HG03520 (cell line): ENCODE data around the gene CDK3.

Experiments used
- ATAC-seq: cut with Tn5 transposase; IDR thresholded peaks from one replicate; pipeline ENCODE4 v1.9.1; 2021; ENCODE audit warnings: mild to moderate bottlenecking, moderate library complexity; ENCODE audit not compliant: unreplicated experiment

CDK3 gene

GRCh38 chr17:76013377-76013932, 12.8 kb downstream of the CDK3 start:
- no peak for ATAC-seq

DNA sequence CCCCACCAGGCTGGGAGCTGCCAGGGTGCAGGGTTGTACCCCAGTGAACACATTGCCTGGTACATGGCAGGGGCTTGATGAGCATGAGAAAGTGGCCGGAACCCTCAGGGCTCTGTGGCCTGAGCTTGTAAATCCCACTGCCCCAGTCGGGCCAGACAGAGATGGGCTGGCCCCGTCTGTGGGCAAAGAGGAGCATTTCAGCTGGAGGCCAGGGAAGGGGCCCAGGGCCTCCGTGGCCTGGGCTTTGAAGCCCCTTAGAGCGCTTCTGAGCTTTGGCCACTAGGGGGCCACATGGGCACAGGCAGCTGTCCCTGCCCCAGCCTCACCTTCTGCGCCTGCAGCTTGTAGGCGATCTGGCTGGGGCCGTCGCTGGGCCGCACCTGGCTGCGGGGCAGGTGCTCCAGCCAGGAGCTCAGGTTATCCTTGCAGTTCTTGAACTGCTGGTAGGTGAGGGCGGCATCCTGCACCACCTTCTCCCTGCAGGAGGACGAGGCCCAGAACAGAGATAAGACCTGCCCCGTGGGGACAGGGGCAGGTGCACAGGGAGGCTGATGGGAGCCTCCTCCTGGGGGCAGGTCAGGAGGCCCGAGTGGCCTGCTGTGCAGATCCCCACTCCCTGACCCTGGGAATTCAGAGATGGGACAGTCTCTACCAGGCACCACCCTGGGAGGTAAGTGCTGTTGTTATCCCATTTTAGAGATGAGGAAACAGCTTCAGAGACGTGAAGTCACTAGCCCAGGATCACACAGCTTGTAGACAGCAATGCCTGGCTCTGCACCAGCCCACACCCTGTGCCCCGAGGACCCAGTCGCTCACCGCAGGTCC, 13.7 kb downstream of the CDK3 start:
- ATAC-seq: peak; percentile 55

DNA sequence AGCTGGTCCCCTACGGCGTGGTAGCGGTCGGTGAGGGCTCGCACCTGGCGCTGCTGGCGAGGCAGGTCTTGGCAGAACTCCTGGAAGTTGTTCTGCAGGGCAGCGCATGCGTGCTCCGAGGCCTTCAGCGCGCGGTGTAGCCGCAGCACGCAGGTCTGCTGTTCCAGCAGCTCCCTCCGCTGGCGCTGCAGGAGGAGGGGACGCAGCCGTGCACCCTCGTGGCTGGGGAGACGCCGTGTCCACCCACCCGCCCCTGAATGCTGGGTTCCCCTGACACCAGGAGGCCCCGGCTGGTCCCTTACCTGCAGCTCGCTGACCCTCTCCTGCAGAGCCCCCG, 14.2 kb downstream of the CDK3 start:
- no peak for ATAC-seq

- no peak for ATAC-seq
Observed at GRCh38 chr17:76017481-76018339, 17.1 kb downstream of the CDK3 start.

GRCh38 chr17:76018340-76018680, 17.7 kb downstream of the CDK3 start:
- no peak for ATAC-seq

GRCh38 chr17:76018801-76019200, 18.1 kb downstream of the CDK3 start:
- no peak for ATAC-seq

DNA sequence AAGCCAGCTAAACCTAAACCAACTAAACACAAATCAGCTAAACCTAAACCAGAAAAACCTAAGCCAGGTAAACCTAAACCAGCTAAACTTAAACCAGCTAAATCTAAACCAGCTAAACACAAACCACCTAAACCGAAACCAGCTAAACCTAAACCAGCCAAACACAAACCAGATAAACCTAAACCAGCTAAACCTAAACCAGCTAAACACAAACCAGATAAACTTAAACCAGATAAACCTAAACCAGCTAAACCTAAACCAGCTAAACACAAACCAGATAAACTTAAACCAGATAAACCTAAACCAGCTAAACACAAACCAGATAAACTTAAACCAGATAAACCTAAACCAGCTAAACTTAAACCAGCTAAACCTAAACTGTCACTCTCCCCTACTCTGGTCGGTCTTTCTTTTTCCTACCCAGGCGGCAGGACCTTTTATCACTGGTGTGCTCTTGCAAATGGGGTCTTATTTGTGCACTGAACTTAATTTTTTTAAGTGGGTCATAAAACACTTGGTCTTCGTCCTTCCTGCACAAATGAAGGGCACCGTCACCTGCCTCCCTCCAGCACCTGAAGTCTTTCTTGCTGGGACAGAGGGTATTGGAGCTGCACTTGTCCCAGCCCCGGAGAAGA, 19.3 kb downstream of the CDK3 start:
- no peak for ATAC-seq

DNA sequence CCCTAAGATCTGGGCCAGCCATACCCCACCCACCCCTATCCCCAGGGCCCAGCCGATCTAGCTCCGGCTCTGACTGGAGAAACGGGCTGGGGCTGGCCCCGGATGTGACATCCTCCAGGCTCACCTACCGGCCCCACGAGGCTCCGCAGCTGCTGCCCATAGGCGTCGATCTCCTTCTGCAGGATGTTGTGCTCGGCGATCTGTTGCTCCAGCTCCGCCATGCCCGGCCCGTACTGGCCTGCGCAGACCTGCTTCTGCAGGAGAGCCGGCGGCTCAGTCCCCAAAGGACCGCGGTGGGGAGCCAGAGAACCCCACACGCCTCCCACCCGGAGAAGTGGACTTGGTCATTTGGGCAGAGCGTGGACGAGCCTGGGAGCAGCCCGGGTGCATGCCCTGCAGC, 21.6 kb downstream of the CDK3 start:
- ATAC-seq: no peak

DNA sequence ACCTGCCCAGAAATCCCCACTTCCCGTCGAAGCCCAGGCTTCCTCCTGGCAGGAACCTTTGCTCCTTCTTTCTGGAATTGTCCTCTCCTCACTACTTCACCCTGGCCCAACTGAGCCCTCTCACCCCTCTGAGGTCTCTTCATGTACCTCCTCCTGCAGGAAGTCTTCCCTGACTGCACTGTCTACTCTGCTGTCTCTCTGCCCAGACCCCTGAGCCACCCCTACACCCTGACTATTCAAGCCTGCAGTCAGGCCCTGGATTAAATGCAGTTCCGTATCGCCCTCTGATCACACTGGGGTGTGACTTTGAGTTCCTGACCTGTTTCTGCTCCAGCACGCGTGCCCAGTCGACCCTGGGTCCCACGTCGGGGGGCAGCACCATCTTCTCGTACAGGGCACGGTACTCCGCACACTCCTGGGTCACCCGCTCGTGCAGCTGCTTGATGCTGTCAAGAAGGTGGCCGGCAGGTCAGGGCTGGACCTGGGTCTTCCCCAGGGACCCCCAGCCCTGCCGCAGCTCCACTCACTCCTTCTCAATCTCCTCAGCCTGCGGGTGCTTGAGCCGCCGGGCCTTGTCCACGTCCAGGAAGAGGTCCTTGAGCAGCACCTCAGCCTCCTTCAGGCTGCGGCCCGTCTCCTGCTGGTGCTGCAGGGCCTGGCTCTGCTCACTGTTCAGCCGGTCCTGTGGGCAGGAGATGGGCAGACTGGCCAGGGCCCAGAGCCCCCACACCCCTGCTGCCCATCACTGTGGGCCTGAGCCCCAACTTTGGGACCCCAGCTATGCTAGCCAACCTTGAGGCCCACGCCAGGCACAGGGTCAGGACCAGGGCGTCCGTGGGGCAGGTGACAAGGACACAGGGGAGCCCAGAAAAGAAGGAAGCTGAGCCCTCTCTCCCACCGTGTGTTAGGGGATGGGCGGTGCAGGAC, 22.6 kb downstream of the CDK3 start:
- ATAC-seq: no peak

DNA sequence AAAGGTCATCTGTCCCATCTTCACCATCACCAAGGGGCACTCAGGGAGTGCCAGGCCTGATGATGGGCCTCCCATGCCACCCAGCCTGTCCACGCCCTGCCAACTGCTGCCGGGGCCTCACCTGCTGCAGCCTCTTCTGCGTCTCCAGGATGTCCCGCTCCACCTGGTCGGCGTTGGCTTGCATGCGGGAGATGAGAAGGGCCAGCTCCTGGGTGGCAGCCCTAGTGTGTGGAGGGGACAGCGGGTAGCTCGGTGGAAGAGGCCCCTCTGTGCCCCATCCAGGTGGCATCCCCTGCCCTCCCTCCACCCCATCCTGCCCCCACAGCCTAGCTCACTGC, 23.2 kb downstream of the CDK3 start:
- ATAC-seq: no peak

DNA sequence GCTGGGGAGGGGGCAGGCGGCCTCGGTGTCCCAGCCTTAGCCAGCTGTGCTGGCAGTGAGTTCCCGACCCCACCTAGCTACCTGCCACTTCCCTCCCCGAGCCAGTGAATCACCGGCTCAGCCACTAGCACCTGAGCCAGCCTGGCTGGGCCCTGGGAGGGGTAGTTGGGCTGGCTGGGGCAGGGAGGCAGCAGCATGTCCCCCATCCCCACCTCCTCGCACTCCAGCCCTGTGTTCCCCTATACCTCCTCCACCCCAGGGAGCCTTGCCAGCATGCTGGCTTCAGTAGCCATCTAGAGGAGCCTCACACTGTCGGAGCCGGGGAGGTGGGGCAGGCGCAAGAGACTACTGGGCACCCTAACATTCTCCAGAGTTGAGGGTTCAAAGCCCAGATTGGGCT, 23.7 kb downstream of the CDK3 start:
- no peak for ATAC-seq

GRCh38 chr17:76025294-76025693, 24.6 kb downstream of the CDK3 start:
- no peak for ATAC-seq

GRCh38 chr17:76026714-76027158, 26.1 kb downstream of the CDK3 start:
- ATAC-seq: no peak

GRCh38 chr17:76027159-76027839, 26.6 kb downstream of the CDK3 start, which contains the start of gene EVPL:
TSS of gene EVPL (minus strand) at chr17:76027306. CDS start at chr17:76027198, 108 bp downstream.
- ATAC-seq: no peak

- no peak for ATAC-seq
Observed at GRCh38 chr17:76032073-76032779, 31.6 kb downstream of the CDK3 start.

- no peak for ATAC-seq
Observed at GRCh38 chr17:76032780-76033108, 32.1 kb downstream of the CDK3 start.

DNA sequence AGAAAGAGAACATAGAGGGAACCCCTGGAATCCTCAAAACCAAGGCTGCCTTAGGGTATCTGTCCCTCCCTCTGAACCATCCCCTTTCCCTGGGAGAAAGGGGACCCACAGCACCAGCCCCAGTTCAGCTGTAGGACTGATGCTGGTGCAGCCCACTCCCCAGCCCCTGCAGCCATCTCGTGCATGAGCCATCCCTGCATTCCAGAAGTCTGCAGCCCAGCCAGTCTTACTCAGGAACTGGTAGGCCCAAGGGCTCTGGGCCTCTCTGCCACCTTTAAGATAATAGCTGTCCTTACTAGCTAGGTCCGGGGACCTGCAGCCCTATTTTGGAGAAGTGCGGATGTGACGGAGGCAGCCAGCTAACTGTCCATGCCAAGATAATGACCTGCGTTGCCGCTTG, 32.5 kb downstream of the CDK3 start:
- ATAC-seq: no peak

DNA sequence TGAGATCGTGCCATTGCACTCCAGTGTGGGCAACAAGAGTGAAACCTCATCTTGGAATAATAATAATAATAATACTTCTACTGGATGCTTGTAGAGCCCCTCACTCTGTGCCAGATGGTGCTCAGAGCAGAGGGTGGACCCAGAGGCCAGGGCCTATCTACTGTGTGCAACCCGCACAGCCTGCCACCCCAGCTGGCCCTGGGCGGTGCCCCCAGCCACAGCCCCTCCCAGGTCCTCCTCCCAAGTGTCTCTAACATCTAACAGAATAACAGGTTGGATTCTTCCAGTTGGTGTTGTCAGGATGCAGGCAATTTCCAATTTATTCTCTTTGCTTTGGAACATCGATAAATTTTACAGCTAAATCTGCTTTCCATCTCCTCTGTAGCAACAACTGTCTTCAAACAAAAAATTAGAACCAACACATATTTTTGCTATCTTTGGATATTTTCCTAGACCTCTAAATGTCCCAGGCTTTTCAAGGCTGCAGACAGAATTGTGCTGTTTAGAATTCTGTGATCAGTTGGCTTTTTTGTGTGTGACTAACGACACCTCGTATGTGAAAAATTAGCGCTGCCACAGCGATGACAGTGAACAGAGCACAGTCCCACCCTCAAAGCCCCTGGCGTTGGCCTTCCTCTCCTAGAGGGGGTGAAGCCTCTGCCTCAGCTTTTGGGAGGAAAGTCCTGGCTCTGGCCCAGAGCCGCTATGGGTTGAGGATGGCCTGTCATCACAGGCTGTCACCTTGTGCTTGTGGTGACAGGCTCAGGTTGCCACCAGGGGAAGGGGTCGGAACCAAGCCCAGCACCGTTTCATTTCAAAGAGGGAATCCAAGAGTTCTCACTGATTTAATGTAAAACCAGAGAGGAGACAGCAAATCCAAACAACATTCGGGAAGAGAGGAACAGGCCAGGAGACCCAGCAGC, 34.0 kb downstream of the CDK3 start:
- ATAC-seq: no peak
